HEK293 (cell line): ENCODE data around the gene PRKAR2B.

Source experiments
- CTCF ChIA-PET: fragments of 350-600 bp; formaldehyde crosslinking; extraction: SDS; loops from one replicate; lab custom pipeline; 2021; ENCODE audit warnings: antibody characterized with exemption; lab: Yijun Ruan, JAX
- POLR2A ChIA-PET: fragments of 300-600 bp; formaldehyde crosslinking; extraction: SDS; loops from one replicate; lab custom pipeline; 2020; ENCODE audit warnings: antibody characterized with exemption, inconsistent platforms; lab: Yijun Ruan, JAX
- H3K27ac ChIP-seq: fragments of 200-500 bp; sonication (Bioruptor generic); 2 replicates; pipeline ENCODE4 v1.5.1; 2014; ENCODE audit warnings: low read depth, low read length, control low read depth, inconsistent platforms; ENCODE audit errors: extremely low read depth
- H3K36me3 ChIP-seq, 2 experiments: fragments of 200-500 bp in 1 of 2; sonication (Bioruptor generic) in 1 of 2; 1 replicate in 1 of 2; 2 replicates in 1 of 2; pipeline ENCODE4 v1.5.1; 2014 to 2017; ENCODE audit warnings: inconsistent platforms in 2 of 2, low read length in 2 of 2; ENCODE audit not compliant: control insufficient read depth in 2 of 2, insufficient read depth in 1 of 2
- H3K4me1 ChIP-seq: fragments of 200-500 bp; sonication (Bioruptor generic); 2 replicates; pipeline ENCODE4 v1.5.1; 2014; ENCODE audit warnings: mild to moderate bottlenecking, low read length, inconsistent platforms; ENCODE audit not compliant: control insufficient read depth, insufficient read depth
- H3K4me3 ChIP-seq: 2 replicates; pipeline ENCODE4 v1.5.1; 2011; ENCODE audit warnings: low read depth, mild to moderate bottlenecking, control low read depth, low read length, moderate library complexity
- H3K9me3 ChIP-seq: fragments of 200-500 bp; sonication (Bioruptor generic); 2 replicates; pipeline ENCODE4 v1.5.1; 2014; ENCODE audit warnings: low read depth, low read length, inconsistent platforms; ENCODE audit not compliant: control insufficient read depth, insufficient read depth
- EGR2 ChIP-seq: fragments of 450-650 bp; formaldehyde crosslinking; IDR thresholded peaks from 2 replicates; pipeline ENCODE4 v1.5.1; 2016; ENCODE audit warnings: low read depth, missing biosample characterization, missing genetic modification characterization
- GFI1B ChIP-seq: fragments of 450-650 bp; formaldehyde crosslinking; IDR thresholded peaks from 2 replicates; pipeline ENCODE4 v1.5.1; 2016; ENCODE audit warnings: missing biosample characterization, missing genetic modification characterization
- KLF8 ChIP-seq: fragments of 450-650 bp; formaldehyde crosslinking; IDR thresholded peaks from 2 replicates; pipeline ENCODE4 v1.5.1; 2016; ENCODE audit warnings: missing biosample characterization, missing genetic modification characterization
- TRIM28 ChIP-seq: IDR thresholded peaks from 2 replicates; pipeline ENCODE4 v1.6.1; 2011; ENCODE audit warnings: low read length, control low read depth, borderline replicate concordance
- YY1 ChIP-seq: fragments of 450-650 bp; formaldehyde crosslinking; IDR thresholded peaks from 2 replicates; pipeline ENCODE4 v1.5.1; 2018; ENCODE audit warnings: missing biosample characterization, missing genetic modification characterization
- ZBTB10 ChIP-seq: fragments of 450-650 bp; formaldehyde crosslinking; IDR thresholded peaks from 2 replicates; pipeline ENCODE4 v1.5.1; 2016; ENCODE audit warnings: missing biosample characterization, missing genetic modification characterization
- ZBTB21 ChIP-seq: fragments of 450-650 bp; formaldehyde crosslinking; IDR thresholded peaks from 2 replicates; pipeline ENCODE4 v1.5.1; 2017; ENCODE audit warnings: missing biosample characterization, missing genetic modification characterization
- ZFHX2 ChIP-seq: fragments of 450-650 bp; formaldehyde crosslinking; conservative IDR thresholded peaks from 2 replicates; pipeline ENCODE4 v1.5.1; 2016; ENCODE audit warnings: missing biosample characterization, missing genetic modification characterization
- ZFP37 ChIP-seq: fragments of 450-650 bp; formaldehyde crosslinking; IDR thresholded peaks from 2 replicates; pipeline ENCODE4 v1.5.1; 2016; ENCODE audit warnings: missing biosample characterization, missing genetic modification characterization
- ZFP69B ChIP-seq: fragments of 450-650 bp; formaldehyde crosslinking; IDR thresholded peaks from 2 replicates; pipeline ENCODE4 v1.5.1; 2016; ENCODE audit warnings: missing biosample characterization, missing genetic modification characterization
- ZNF140 ChIP-seq: fragments of 450-650 bp; formaldehyde crosslinking; IDR thresholded peaks from 2 replicates; pipeline ENCODE4 v1.5.1; 2016; ENCODE audit warnings: missing biosample characterization, missing genetic modification characterization
- ZNF221 ChIP-seq: fragments of 450-650 bp; formaldehyde crosslinking; IDR thresholded peaks from 2 replicates; pipeline ENCODE4 v1.5.1; 2017; ENCODE audit warnings: missing biosample characterization, missing genetic modification characterization, borderline replicate concordance
- ZNF24 ChIP-seq: fragments of 450-650 bp; formaldehyde crosslinking; IDR thresholded peaks from 2 replicates; pipeline ENCODE4 v1.5.1; 2016; ENCODE audit warnings: missing biosample characterization, missing genetic modification characterization
- ZNF266 ChIP-seq: fragments of 450-650 bp; formaldehyde crosslinking; IDR thresholded peaks from 2 replicates; pipeline ENCODE4 v1.5.1; 2016; ENCODE audit warnings: missing biosample characterization, missing genetic modification characterization, low read depth
- ZNF510 ChIP-seq: fragments of 450-650 bp; formaldehyde crosslinking; IDR thresholded peaks from 2 replicates; pipeline ENCODE4 v1.5.1; 2018; ENCODE audit warnings: mild to moderate bottlenecking, missing genetic modification characterization, missing biosample characterization; ENCODE audit not compliant: insufficient replicate concordance
- ZNF514 ChIP-seq: fragments of 450-650 bp; formaldehyde crosslinking; IDR thresholded peaks from 2 replicates; pipeline ENCODE4 v1.5.1; 2016; ENCODE audit warnings: missing biosample characterization, missing genetic modification characterization
- ZNF561 ChIP-seq: fragments of 450-650 bp; IDR thresholded peaks from 2 replicates; pipeline ENCODE4 v1.5.1; 2018; ENCODE audit warnings: missing biosample characterization, missing genetic modification characterization, borderline replicate concordance
- ZNF585B ChIP-seq: fragments of 450-650 bp; formaldehyde crosslinking; IDR thresholded peaks from 2 replicates; pipeline ENCODE4 v1.5.1; 2016; ENCODE audit warnings: missing biosample characterization, missing genetic modification characterization
- ZNF664 ChIP-seq: fragments of 450-650 bp; formaldehyde crosslinking; IDR thresholded peaks from 2 replicates; pipeline ENCODE4 v1.5.1; 2016; ENCODE audit warnings: missing biosample characterization, missing genetic modification characterization
- TF ChIP-seq, protein P1 (sequence below): fragments of 450-650 bp; formaldehyde crosslinking; IDR thresholded peaks from 2 replicates; pipeline ENCODE4 v1.5.1; 2016; ENCODE audit warnings: missing biosample characterization, missing genetic modification characterization

Gene PRKAR2B

GRCh38 chr7:107203607-107204006, 159.1 kb downstream of the PRKAR2B start (continued):
- TF ChIP-seq ZBTB10 (tag by site-specific recombination) = no peak

DNA sequence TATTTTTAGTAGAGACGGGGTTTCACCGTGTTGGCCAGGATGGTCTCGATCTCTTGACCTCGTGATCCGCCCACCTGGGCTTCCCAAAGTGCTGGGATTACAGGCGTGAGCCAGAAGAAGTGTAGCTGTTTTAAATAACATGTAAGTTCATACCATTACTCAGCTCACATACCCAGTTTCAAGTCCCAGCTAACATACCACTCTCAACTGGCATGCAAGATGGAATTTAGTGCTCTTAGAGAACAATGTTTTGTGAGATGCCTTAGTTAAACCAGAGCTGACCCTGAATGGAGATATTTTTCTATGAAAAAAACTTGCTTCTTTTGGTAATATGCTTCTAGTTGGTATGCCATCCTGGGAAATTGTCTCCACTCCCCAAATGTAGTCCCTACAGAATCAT, 161.6 kb downstream of the PRKAR2B start:
- no peak overlapping the region for H3K27ac ChIP-seq
- H3K9me3 ChIP-seq = no peaks in the 10 kb centered on the region
- H3K4me3 ChIP-seq = no peak overlapping the region
- ChIA-PET CTCF (interaction anchor here (0.6 kb wide), 1 partner anchor 33 kb away, joined by 3 read pairs; no protein-coding TSS in a partner anchor), POLR2A (no interaction called here)
- no peaks in the 10 kb centered on the region for H3K4me1 ChIP-seq
- TF ChIP-seq ZFP69B (tag by site-specific recombination) = no peak
- TF ChIP-seq TRIM28 = no peak
- TF ChIP-seq ZNF221 = no peak
- TF ChIP-seq ZNF664 (tag by site-specific recombination) = no peak
- no peak for TF ChIP-seq ZBTB10 (tag by site-specific recombination)
- no peak for TF ChIP-seq ZNF585B (tag by site-specific recombination)
- no peak for TF ChIP-seq ZNF514 (tag by site-specific recombination)
- no peak for TF ChIP-seq ZFP37 (tag by site-specific recombination)
- TF ChIP-seq ZNF266 (tag by site-specific recombination) = no peak
- TF ChIP-seq, protein P1, sequence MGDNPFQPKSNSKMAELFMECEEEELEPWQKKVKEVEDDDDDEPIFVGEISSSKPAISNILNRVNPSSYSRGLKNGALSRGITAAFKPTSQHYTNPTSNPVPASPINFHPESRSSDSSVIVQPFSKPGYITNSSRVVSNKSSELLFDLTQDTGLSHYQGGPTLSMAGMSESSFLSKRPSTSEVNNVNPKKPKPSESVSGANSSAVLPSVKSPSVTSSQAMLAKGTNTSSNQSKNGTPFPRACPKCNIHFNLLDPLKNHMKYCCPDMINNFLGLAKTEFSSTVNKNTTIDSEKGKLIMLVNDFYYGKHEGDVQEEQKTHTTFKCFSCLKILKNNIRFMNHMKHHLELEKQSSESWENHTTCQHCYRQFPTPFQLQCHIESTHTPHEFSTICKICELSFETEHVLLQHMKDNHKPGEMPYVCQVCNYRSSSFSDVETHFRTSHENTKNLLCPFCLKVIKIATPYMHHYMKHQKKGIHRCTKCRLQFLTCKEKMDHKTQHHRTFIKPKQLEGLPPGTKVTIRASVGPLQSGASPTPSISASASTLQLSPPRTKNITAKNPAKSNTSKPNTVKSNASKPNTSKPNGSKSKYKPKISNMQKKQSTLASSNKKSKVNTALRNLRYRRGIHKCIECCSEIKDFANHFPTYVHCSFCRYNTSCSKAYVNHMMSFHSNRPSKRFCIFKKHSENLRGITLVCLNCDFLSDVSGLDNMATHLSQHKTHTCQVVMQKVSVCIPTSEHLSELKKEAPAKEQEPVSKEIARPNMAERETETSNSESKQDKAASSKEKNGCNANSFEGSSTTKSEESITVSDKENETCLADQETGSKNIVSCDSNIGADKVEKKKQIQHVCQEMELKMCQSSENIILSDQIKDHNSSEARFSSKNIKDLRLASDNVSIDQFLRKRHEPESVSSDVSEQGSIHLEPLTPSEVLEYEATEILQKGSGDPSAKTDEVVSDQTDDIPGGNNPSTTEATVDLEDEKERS (tag by site-specific recombination) = no peak
- no peak for TF ChIP-seq ZFHX2
- no peak for TF ChIP-seq YY1
- H3K36me3 ChIP-seq = peaks cover 0 to 26% of the 10 kb centered on the region in 2 experiments; a peak in 1 of 3 replicates

- Histone ChIP-seq H3K36me3 (peaks cover 0 to 20% of the 10 kb centered on the region in 2 experiments; a peak in 1 of 3 replicates), H3K9me3 (no peaks in the 10 kb centered on the region), H3K4me1 (no peaks in the 10 kb centered on the region), H3K4me3 (no peak overlapping the region), H3K27ac (no peak overlapping the region)
- CTCF ChIA-PET = no interaction called here
- POLR2A ChIA-PET = no interaction called here
- no peak for TF ChIP-seq GFI1B (tag by site-specific recombination)
- TF ChIP-seq ZBTB21 (tag by site-specific recombination) = no peak
- no peak for TF ChIP-seq ZFP69B (tag by site-specific recombination)
- no peak for TF ChIP-seq ZNF561 (tag by site-specific recombination)
- TF ChIP-seq ZNF664 (tag by site-specific recombination) = no peak
- TF ChIP-seq EGR2 (tag by site-specific recombination) = no peak
- TF ChIP-seq ZNF140 (tag by site-specific recombination) = no peak
- no peak for TF ChIP-seq ZNF24 (tag by site-specific recombination)
- no peak for TF ChIP-seq KLF8
- TF ChIP-seq ZNF510 = no peak
Measured at GRCh38 chr7:107206706-107207105, 162.2 kb downstream of the PRKAR2B start.
